GM18520 (cell line): Measurements from ENCODE around the gene FTCDNL1.

ENCODE experiments used
- ATAC-seq: cut with Tn5 transposase; IDR thresholded peaks from one replicate; pipeline ENCODE4 v1.9.1; 2021; ENCODE audit not compliant: unreplicated experiment

The FTCDNL1 gene

DNA sequence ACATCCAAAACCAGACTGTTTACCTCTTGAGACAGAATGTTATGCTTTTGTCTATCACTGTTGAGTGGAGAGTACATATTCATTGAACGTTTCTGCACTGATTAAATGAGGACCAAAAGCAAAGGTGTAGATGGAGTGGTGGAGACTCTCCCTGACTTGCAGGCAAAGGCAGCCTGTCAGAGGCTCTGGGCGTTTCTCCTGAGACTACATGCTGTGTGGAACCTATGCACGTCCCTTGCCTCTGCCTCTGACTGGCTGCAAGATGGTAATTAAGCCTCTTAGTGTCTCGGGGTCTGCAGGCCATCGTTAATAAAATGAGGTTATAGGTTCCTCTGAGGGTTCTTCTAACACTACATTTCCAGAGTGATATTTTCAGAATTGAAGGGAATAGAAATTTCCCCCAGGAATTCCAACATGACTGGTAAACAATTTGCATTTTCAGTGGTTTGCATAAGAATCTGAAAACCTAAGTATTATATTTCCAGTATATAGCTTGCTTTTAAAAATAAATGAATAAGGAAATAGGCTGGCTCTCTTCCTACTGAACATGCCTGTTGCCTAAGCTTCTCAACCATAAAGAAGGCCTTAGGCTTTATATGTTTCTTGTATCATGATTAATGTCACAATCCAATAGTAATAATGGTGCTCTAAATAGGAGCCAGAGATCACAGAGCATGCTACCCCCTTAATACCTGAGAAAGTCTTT lies 107.4 kb downstream of the FTCDNL1 start:
- ATAC-seq: no peak

GRCh38 chr2:199742884-199743283 lies 108.1 kb downstream of the FTCDNL1 start:
- ATAC-seq: no peak

GRCh38 chr2:199740111-199740428 lies 110.9 kb downstream of the FTCDNL1 start:
- ATAC-seq: no peak

DNA sequence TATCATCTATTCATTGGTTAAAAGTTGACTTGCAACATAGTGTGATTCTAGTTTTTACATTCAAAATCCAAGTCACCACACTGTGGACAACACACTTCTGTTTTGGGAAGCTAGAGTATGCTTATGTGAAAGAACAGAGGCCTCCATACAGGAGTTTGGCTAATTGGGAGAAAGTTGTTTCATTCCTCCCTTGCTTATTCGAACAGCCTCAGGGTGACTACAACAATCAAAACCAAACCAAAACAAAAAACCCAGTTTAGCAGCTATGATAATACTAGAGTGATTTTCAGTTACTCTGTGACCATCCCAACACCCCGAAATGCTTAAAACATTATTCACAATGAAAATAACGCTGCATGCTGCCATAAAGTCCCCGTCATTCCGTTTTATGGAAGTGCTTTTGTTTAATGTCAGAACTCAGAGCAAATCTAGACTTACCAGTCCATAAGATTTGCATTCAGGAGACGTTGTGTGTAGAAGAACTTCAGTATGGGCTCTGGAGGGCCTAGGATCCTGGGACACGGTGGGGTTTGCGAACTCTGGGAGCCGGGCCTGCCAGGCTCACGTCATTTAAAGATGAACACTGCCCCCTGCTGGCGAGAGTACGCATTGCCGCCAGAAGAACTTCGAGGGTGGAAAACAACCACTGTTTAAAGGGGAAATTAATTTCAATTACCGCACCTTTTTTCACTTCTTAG lies 111.4 kb downstream of the FTCDNL1 start:
- ATAC-seq: no peak

DNA sequence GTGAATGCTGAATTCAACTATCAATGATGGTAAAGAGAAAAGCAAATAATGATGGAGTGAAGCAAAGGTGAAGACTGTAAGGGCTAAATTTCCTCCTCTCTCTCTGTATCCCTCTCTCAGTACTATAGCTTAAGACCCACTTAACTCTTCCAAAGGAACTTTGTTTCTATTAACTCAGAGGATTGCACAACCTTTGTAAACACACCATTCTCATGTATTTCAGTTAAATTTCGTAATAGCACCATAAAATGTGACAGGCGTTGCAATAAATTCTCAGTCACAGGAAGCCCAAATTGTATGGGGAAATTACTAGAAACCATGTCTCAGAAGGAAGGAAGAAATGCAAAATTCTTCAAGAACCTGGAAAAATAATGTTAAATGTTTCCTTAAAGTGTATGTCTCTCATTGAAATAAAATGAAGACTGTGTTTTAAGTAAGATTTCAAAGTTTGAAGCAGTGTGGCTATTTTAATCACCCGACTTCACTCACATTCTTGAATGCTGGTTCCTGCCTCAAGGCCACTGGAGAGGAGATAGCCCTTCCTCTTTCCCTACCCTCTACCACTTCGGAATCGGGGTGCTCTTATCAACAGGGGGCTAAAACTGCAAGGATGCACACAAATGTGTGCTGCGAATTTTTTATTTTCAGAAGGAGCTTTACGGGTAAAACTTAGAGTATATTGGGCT lies 112.1 kb downstream of the FTCDNL1 start:
- no peak for ATAC-seq

DNA sequence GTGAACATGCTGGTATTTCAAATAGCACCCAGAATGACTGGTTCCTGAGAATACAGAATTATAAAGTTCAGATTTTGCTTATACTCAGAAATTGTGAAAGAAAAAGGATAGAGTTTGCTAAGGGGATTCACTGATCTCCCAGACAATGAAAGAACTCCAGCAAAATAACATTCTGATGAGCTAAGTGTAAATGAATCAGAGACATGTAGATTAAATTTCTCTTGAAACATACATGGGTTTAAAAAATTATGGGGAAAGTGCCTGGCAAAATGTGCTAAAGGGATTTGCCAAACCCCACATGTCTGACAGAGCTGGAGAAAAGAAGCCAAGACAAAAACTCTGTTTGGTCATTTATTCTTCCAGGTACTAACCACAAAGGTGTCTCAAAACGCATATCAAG lies 116.3 kb downstream of the FTCDNL1 start:
- no peak for ATAC-seq

GRCh38 chr2:199734011-199734410 lies 117.0 kb downstream of the FTCDNL1 start:
- ATAC-seq: no peak

DNA sequence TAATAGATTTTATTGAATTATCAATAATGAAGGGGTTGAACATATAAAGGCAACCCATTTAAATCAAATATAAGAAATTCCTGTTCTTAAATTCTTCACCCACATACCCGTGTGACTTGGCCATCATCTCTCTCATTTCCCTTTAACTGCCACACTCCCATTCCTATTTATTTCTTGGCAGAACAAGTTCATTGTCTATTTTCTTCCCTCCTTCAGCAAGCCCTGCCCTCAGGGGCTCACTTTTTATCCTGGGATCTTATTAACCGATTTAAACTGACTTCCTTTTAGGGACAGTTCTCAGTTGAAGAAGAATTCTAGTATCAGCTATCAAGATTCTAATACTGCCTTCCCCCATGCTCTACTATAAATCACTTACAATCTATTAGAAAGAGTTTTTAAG lies 123.2 kb downstream of the FTCDNL1 start:
- no peak for ATAC-seq

- no peak for ATAC-seq
Observed at GRCh38 chr2:199727306-199727705, 123.7 kb downstream of the FTCDNL1 start.

DNA sequence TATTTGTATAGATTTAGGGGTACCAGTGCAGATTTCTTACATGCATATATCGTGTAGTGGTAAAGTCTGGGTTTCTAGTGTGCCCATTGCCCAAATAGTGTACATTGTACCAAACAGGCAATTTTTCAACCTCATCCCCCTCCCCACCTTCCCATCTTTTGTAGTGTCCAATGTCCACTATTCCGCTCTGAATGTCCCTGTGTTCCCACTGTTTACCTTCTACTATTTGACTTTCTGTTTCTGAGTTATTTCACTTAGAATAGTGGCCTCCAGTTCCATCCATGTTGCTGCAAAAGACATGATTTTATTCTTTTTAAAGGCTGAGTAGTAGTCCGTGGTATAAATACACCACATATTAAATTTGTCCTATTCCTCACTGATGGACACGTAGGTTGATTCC lies 132.9 kb downstream of the FTCDNL1 start:
- no peak for ATAC-seq

- ATAC-seq: no peak
Observed at GRCh38 chr2:199717587-199717907, 133.4 kb downstream of the FTCDNL1 start.

DNA sequence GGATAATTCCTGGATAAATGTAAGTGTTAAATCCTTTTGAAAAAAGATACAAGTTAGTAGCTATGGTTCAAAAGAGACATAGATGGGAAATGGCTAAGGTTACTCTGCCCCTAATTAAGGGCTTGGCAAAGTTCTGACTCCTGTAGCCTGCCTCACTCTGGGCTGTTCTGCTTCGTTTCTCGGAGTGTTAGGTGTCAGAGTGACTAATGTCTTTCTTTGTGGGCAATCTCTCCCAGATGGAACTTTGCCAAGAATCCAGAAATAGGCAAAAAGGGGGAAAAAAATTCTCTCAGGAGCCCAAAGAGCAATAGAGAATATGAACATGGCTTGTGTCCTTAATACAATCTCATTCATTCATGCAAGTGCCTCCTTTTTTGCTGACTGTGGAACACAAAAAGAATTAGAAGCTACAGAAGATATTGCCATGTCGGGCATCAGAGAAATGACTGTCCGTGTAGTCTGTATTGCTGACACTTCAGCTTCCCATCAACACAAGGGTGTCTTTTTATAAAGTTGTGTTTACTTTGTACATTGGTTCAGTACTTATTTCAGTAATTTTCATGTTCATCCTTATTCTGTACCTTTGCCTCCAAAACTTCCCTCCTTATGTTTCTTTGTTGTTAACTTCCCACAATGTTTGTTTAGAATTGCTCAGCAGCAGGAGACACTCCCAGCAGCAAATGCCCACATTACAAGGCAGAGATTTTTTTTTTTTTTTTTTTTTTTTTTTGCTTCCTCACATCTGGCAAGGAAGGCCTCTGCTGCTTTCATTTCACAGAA lies 134.0 kb downstream of the FTCDNL1 start:
- no peak for ATAC-seq

DNA sequence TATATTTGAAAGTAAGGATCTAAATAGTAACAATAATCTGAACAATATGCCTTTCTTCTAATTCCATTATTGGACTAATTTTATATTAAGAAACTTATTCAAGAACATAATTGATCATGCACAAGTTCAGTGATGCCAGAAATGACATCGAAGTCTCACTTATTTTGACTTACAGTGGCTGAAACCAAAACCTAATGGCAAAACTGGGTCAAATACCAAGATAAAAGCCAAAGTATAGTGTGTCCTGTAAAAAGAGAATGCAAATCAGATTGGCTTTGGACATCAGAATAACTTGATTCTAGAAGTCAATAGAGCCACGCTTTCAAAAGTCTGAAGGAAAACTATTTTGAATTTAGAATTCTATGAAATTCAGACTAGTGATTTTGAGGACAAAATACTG lies 137.2 kb downstream of the FTCDNL1 start:
- ATAC-seq: no peak

GRCh38 chr2:199710551-199710950 lies 140.4 kb downstream of the FTCDNL1 start:
- no peak for ATAC-seq
